GM10266 (cell line): Measurements from ENCODE around the gene CHST11.

Experiments used
- DNase-seq: peaks from one replicate; pipeline ENCODE4 v3.0.0; 2012; ENCODE audit errors: extremely low spot score
- TF ChIP-seq, protein P1 (sequence below): IDR thresholded peaks from 2 replicates; pipeline ENCODE4 v1.5.1; 2012; ENCODE audit warnings: mild to moderate bottlenecking, low read depth; ENCODE audit not compliant: control insufficient read depth, insufficient read depth; ENCODE audit errors: missing control alignments

CHST11 gene

DNA sequence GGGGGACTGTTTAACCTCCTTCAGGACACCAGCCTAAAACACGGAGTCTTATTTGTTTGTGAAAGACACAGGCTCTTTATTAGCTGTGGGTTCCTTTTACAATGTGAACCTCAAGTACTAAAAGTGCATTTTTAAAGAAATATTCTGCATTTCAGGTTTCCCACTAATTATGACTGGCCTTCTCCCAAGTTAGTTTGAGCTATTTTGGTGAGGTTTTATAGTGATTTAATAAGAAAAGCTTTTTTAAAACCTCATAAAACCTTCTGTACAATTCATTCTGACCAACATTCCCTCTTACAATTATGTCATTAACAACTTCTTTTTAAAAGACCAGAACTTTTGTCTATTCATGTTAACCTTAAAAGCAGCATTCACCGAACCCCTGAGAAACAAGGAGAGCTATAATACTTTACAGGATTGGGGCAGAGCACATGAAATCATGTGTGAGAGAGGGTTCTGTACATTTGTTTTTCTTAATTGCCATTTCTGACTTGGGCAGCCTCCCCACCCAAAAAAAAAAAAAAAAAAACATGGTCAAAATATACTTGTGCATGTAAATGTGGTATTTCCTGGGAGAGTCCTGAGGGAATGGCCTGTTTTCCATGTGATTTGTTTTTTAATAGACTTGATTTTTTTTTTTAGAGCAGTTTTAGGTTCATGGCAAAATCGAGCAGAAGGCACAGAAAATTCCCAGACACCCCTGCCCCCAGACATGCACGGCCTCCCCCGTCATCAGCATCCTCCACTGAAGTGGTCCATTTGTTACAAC is 169.5 kb downstream of the CHST11 start:
- TF ChIP-seq, protein P1, sequence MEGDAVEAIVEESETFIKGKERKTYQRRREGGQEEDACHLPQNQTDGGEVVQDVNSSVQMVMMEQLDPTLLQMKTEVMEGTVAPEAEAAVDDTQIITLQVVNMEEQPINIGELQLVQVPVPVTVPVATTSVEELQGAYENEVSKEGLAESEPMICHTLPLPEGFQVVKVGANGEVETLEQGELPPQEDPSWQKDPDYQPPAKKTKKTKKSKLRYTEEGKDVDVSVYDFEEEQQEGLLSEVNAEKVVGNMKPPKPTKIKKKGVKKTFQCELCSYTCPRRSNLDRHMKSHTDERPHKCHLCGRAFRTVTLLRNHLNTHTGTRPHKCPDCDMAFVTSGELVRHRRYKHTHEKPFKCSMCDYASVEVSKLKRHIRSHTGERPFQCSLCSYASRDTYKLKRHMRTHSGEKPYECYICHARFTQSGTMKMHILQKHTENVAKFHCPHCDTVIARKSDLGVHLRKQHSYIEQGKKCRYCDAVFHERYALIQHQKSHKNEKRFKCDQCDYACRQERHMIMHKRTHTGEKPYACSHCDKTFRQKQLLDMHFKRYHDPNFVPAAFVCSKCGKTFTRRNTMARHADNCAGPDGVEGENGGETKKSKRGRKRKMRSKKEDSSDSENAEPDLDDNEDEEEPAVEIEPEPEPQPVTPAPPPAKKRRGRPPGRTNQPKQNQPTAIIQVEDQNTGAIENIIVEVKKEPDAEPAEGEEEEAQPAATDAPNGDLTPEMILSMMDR = no peak

DNA sequence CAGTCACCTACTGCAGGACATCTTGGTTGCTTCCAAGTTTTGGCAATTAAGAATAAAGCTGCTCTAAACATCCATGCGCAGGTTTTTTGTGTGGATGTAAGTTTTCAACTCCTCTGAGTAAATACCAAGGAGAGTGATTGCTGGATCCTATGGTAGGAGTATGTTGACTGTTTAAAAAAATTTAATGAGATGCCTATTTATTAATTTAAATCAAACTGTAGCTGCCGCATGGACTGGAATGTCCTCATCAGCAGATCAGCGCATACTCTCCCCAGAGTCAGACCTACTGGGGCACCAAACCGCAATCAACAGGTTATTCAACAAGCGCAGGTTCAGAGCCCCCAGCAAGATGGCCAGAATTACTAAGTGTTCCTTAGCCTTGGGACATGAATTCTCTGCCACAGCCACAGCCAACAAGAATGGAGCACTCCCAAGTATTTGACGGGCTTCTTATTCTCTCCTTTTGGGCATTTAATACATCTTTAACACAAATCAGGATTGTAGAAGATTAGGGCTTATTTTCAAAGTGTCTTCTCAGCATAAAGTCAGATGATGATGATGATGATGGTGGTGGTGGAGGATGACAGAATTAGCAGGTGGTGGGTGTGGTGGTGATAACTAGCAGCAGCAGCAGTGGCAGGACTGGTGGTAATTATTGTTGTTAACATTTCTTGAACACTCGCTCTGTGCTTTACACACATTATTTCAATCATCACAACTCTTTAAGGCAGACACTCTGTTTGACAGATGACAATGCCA is 170.7 kb downstream of the CHST11 start:
- DNase-seq = no peak
- TF ChIP-seq, protein P1 = no peak

More for the DNA sequence above, 169.5 kb downstream of the CHST11 start:
- no peak for DNase-seq

DNA sequence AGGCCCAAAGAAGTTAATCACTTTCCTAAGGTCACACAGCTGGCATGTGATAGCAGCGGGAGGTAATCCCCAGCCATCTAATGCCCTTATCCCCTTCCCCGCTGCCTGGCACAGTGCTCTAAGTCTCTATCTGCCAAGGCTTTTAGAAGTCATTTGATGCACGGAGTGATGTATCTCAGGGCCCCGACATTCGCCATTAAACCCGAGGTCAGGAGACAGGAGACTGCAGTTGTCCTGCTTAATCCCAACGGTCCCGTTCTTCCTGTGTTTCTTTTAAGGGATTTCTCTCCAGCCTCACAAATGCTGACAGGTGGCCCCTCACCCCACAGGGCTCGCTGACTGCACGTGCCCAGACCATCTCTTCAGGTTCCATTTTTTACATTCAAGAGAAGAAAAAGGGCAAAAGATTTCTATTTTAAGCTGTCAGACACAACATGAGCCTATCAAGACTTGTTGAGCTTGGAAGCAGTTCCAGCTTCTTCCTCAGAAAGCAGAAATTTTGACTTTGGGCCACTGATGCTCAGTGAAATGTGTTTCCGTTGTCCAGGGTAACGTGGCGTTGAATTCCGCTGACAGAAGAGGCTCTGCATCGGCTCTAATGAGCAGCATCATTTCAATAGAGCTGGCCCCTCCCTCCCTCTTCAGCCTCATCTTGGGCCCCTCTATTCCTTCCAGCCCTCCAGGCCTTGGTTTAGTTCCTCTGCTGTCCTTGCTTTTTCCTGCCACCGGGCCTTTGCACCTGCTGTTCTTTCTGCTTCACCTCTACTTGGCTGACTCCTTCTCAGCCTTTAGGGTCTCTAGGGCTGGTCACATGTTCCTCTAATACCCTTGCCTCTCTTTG is 171.5 kb downstream of the CHST11 start:
- no peak for DNase-seq
- TF ChIP-seq, protein P1 = no peak

DNA sequence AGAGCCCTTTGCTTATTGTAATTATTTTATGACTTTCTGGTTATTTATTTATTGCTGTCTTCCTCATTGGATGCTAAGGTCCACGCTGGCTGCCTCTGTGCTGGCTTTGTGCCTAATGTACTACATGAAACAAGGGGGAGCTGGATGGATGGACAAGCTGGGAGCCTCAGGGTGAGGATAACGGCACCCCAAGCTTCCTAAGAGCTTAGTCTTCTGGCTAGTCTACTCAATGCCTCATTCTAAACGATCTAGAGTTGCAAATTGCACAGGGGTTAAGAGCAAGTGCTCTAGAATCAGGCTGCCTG is 172.0 kb downstream of the CHST11 start:
- no peak for DNase-seq
- TF ChIP-seq, protein P1 = no peak

DNA sequence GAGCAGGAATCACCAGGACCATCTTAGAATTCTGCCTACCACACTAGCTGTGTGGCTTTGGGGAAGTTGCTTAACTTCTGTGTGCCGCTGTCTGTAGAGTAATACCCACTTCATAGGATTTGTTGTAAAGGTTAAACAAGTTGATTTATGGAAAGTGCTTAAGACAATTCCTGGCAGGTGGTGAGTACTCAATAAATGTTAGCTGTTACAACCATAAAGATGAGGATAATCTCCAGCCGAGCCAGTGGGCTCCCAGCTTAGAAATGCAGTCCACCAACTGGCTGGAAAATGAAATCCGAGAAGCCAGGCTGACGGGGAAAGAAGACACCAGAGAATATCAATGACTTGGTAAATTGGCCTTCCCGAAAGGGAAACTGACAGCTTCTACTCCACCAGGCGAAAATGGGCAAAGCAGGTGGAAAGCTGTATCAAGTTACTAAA is 173.5 kb downstream of the CHST11 start:
- TF ChIP-seq, protein P1 = no peak
- no peak for DNase-seq

DNA sequence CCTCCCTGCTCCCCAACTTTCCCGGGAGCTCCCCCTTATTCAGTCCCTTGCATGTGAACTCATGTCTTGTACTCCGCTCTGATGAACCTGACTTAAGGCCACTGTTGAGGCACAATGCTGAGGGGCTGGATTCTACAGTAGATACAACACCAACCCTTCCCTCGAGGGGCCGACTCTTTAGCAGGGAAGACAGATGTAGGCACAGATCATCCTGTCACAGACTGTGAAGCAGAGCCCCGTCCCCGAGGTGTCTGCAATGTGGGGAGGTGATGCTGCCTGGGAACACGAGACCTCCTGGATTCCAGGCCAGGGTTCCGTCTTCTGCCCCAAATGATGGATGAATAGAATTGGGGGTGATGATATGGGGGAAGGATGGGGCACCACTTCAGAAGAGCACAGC is 175.1 kb downstream of the CHST11 start:
- no peak for DNase-seq
- TF ChIP-seq, protein P1 = no peak
